Right renal cortex interstitium (tissue), 3 donors: Measurements from ENCODE around the gene DNTTIP2. TPM values are rescaled to one million over a fixed set of nuclear protein-coding genes. Genes with fewer than 3 reads are reported as not detected.
"Not testable (repeated sequence)": the region's sequence is repeated elsewhere in the genome, so short reads cannot be mapped to it uniquely, and the experiment has no call there.

Source experiments
- DNase-seq, 3 donors: peaks; one replicate each; pipeline ENCODE4 v3.0.0-alpha.2; 2013; ENCODE audit warnings: low read depth in 3 of 3, low spot score in 2 of 3
- polyA plus RNA-seq, 3 donors: library from polyadenylated mRNA; unstranded; fragments of 120-200 nt; gene quantifications; one replicate each; pipeline ENCODE4 v1.2.1, GENCODE V29; 2013; ENCODE audit not compliant: insufficient read length in 3 of 3

The DNTTIP2 gene
- polyA plus RNA-seq, 3 donors: 78.2 to 85.6 (median 84.1) TPM

- DNase-seq: no peak
Measured at GRCh38 chr1:93842750-93843500, 36.1 kb downstream of the DNTTIP2 start.

- DNase-seq: no peak
Measured at GRCh38 chr1:93841771-93842170, 37.2 kb downstream of the DNTTIP2 start.

GRCh38 chr1:93840956-93841482, 38.0 kb downstream of the DNTTIP2 start:
- DNase-seq: no peak

- DNase-seq: no peak
Measured at GRCh38 chr1:93839753-93840152, 39.3 kb downstream of the DNTTIP2 start.

- no peak for DNase-seq
Measured at GRCh38 chr1:93839307-93839706, 39.7 kb downstream of the DNTTIP2 start.

- DNase-seq: no peak
Measured at GRCh38 chr1:93837961-93838360, 41.0 kb downstream of the DNTTIP2 start.

- not testable (repeated sequence) for DNase-seq
Measured at GRCh38 chr1:93833293-93833692, 45.7 kb downstream of the DNTTIP2 start.

- DNase-seq: no peak
Measured at GRCh38 chr1:93829061-93829460, 49.9 kb downstream of the DNTTIP2 start.

GRCh38 chr1:93828367-93828755, 50.6 kb downstream of the DNTTIP2 start:
- no peak for DNase-seq

- no peak for DNase-seq
Measured at GRCh38 chr1:93827633-93828366, 51.2 kb downstream of the DNTTIP2 start.

GRCh38 chr1:93827128-93827527, 51.9 kb downstream of the DNTTIP2 start:
- DNase-seq: no peak

- no peak for DNase-seq
Measured at GRCh38 chr1:93824834-93825233, 54.2 kb downstream of the DNTTIP2 start.

- DNase-seq: no peak
Measured at GRCh38 chr1:93822730-93823425, 56.1 kb downstream of the DNTTIP2 start.

- no peak for DNase-seq
Measured at GRCh38 chr1:93821423-93822144, 57.4 kb downstream of the DNTTIP2 start.

- DNase-seq: no peak
Measured at GRCh38 chr1:93820554-93821422, 58.2 kb downstream of the DNTTIP2 start.

- DNase-seq: no peak
Measured at GRCh38 chr1:93818570-93818959, 60.4 kb downstream of the DNTTIP2 start.

- no peak for DNase-seq
Measured at GRCh38 chr1:93817819-93818569, 61.0 kb downstream of the DNTTIP2 start.

- no peak for DNase-seq
Measured at GRCh38 chr1:93816970-93817678, 61.9 kb downstream of the DNTTIP2 start.
